ENCODE data around the gene PSMF1. TPM values are rescaled to one million over a fixed set of nuclear protein-coding genes. Genes with fewer than 3 reads are reported as not detected.

Gene PSMF1
- total and polyA plus RNA-seq, 2 donors (not counting 3 experiments of a cell fraction or from before 2014, with no cell fraction given): 142 to 354 TPM

- no peak for FAIRE-seq
Measured at GRCh38 chr20:1105599-1106194, 12.7 kb upstream of the PSMF1 start.

More at GRCh38 chr20:1105599-1106194, 12.7 kb upstream of the PSMF1 start:
- H3K9me3 ChIP-seq (replicated peaks; ENCODE audit: control insufficient read depth, insufficient read depth, low read length): no peaks in the 10 kb centered on the region
- H4K20me1 ChIP-seq (replicated peaks; ENCODE audit: control insufficient read depth, extremely low read depth, insufficient read depth, low read length): no peaks in the 10 kb centered on the region
- no peak overlapping the region for H3K4me2 ChIP-seq (ENCODE audit: insufficient read depth, low read length)
- no peaks in the 10 kb centered on the region for H3K36me3 ChIP-seq (ENCODE audit: control insufficient read depth in 2 of 2, extremely low read depth in 1 of 2, insufficient read depth in 2 of 2, low read length in 2 of 2)
- H3K79me2 ChIP-seq (ENCODE audit: control insufficient read depth, insufficient read depth, low read length): no peaks in the 10 kb centered on the region
- no peak overlapping the region for H2AFZ ChIP-seq (ENCODE audit: low read depth, low read length)
- H3K27ac ChIP-seq (ENCODE audit: insufficient read depth, low read depth, low read length): no peak overlapping the region
- no peak overlapping the region for H3K4me3 ChIP-seq (replicated peaks in 1 of 3; ENCODE audit: insufficient read depth in 1 of 3, low read depth in 1 of 3, low read length in 3 of 3)
- CTCF ChIA-PET: interaction anchor here (0.9 to 4.0 kb wide), 2 partner anchors 9 to 10 kb away, joined by 3 to 36 read pairs; no protein-coding TSS in a partner anchor
- no TSS peak for BruUV-seq (replicated peaks)
- intact Hi-C loops (cut with micrococcal nuclease): no loop called here
- POLR2A ChIA-PET: no interaction called here
- no peaks in the 10 kb centered on the region for H3K9me1 ChIP-seq (replicated peaks; ENCODE audit: control insufficient read depth, extremely low read depth, insufficient read depth, low read length)
- dilution Hi-C loops (cut with MboI; ENCODE audit: extremely low pct_ligation_motif_present, low sequenced_read_pairs): no loop called here
- DNase-seq (ENCODE audit: low read depth, low spot score): no peak
- TF ChIP-seq POLR2A (IDR thresholded peaks at IDR 0.05; ENCODE audit: low read depth, low read length) (no peak), EZH2 (IDR thresholded peaks at IDR 0.05; ENCODE audit: borderline replicate concordance, low read depth, low read length, severe bottlenecking) (no peak), GATA2 (IDR thresholded peaks at IDR 0.05; ENCODE audit: insufficient read depth, insufficient read length, low read depth, low read length) (no peak), POLR2AphosphoS5 (IDR thresholded peaks at IDR 0.05; ENCODE audit: insufficient read depth, low read depth, low read length) (no peak), MYC (IDR thresholded peaks at IDR 0.05; ENCODE audit: low read depth, low read length) (no peak), CTCF (IDR thresholded peaks at IDR 0.05; ENCODE audit: extremely low read depth in 1 of 2, insufficient read depth in 1 of 2, low read depth in 1 of 2, low read length in 2 of 2) (no peak), FOS (IDR thresholded peaks at IDR 0.05; ENCODE audit: borderline replicate concordance, insufficient read depth, low read length) (no peak), MAX (IDR thresholded peaks at IDR 0.05; ENCODE audit: insufficient read depth, insufficient read length) (no peak), JUN (IDR thresholded peaks at IDR 0.05; ENCODE audit: borderline replicate concordance, insufficient read depth, insufficient read length, low read depth) (no peak)
- no peak overlapping the region for H3K9ac ChIP-seq (replicated peaks; ENCODE audit: extremely low read depth, insufficient read depth, low read length)
- peaks cover 13% of the 10 kb centered on the region in 2 experiments for H3K27me3 ChIP-seq (ENCODE audit: control insufficient read depth in 2 of 2, insufficient read depth in 2 of 2, low read length in 2 of 2)
- H3K4me1 ChIP-seq (ENCODE audit: control insufficient read depth, extremely low read depth, insufficient read depth, low read length): no peaks in the 10 kb centered on the region

Data from endothelial cell of umbilical vein (primary cell).